ENCODE measurements around the gene PPP4R2. TPM values are rescaled to one million over a fixed set of nuclear protein-coding genes. Genes with fewer than 3 reads are reported as not detected.

Gene PPP4R2
- total and polyA plus RNA-seq, 2 donors (not counting 3 experiments of a cell fraction or from before 2014, with no cell fraction given), result 6.5 to 74.4 TPM

DNA sequence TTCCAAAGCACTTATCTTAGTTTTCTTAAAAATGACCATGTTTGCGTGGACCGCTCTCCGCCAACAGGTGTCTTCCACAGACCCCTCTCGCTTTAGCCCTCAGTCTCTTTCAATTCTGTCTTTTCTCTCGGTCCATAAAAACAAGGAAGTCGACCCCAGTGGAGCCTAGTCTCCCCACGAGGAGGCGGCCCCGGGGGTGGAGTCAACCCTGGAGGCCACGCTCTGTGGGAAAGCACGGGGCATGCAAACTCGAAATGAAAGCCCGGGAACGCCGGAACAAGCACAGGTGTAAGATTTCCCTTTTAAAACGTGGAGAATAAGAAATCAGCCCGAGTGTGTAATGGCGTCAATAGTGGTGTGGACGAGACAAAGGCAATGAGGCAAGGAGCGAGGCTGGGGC, 113.9 kb downstream of the PPP4R2 start:
- dilution Hi-C loops (cut with MboI; ENCODE audit: extremely low pct_ligation_motif_present, low sequenced_read_pairs), result no loop called here
- ChIA-PET POLR2A (no interaction called here), CTCF (interaction anchor here (1.6 kb wide), 1 partner anchor 9 kb away, joined by 5 read pairs; no protein-coding TSS in a partner anchor)
- no peaks in the 10 kb centered on the region for H3K27me3 ChIP-seq (ENCODE audit: control insufficient read depth in 2 of 2, insufficient read depth in 2 of 2, low read length in 2 of 2)
- H4K20me1 ChIP-seq (replicated peaks; ENCODE audit: control insufficient read depth, extremely low read depth, insufficient read depth, low read length), result no peaks in the 10 kb centered on the region
- no TSS peak for BruUV-seq (replicated peaks)
- H2AFZ ChIP-seq (ENCODE audit: low read depth, low read length), result no peak overlapping the region
- H3K9ac ChIP-seq (replicated peaks; ENCODE audit: extremely low read depth, insufficient read depth, low read length), result no peak overlapping the region
- no peak for DNase-seq (ENCODE audit: low read depth, low spot score)
- H3K79me2 ChIP-seq (ENCODE audit: control insufficient read depth, insufficient read depth, low read length), result no peaks in the 10 kb centered on the region
- no peaks in the 10 kb centered on the region for H3K36me3 ChIP-seq (ENCODE audit: control insufficient read depth in 2 of 2, extremely low read depth in 1 of 2, insufficient read depth in 2 of 2, low read length in 2 of 2)
- H3K4me2 ChIP-seq (ENCODE audit: insufficient read depth, low read length), result no peak overlapping the region
- intact Hi-C loops (cut with micrococcal nuclease), result no loop called here
- H3K9me3 ChIP-seq (replicated peaks; ENCODE audit: control insufficient read depth, insufficient read depth, low read length), result no peaks in the 10 kb centered on the region
- FAIRE-seq, result peak; percentile 100
- no peaks in the 10 kb centered on the region for H3K4me1 ChIP-seq (ENCODE audit: control insufficient read depth, extremely low read depth, insufficient read depth, low read length)
- H3K9me1 ChIP-seq (replicated peaks; ENCODE audit: control insufficient read depth, extremely low read depth, insufficient read depth, low read length), result no peaks in the 10 kb centered on the region
- TF ChIP-seq GATA2 (IDR thresholded peaks at IDR 0.05; ENCODE audit: insufficient read depth, insufficient read length, low read depth, low read length) (no peak), MYC (IDR thresholded peaks at IDR 0.05; ENCODE audit: low read depth, low read length) (no peak), JUN (IDR thresholded peaks at IDR 0.05; ENCODE audit: borderline replicate concordance, insufficient read depth, insufficient read length, low read depth) (no peak), POLR2A (IDR thresholded peaks at IDR 0.05; ENCODE audit: low read depth, low read length) (no peak), EZH2 (IDR thresholded peaks at IDR 0.05; ENCODE audit: borderline replicate concordance, low read depth, low read length, severe bottlenecking) (no peak), FOS (IDR thresholded peaks at IDR 0.05; ENCODE audit: borderline replicate concordance, insufficient read depth, low read length) (no peak), POLR2AphosphoS5 (IDR thresholded peaks at IDR 0.05; ENCODE audit: insufficient read depth, low read depth, low read length) (no peak)
- TF ChIP-seq, protein P1, sequence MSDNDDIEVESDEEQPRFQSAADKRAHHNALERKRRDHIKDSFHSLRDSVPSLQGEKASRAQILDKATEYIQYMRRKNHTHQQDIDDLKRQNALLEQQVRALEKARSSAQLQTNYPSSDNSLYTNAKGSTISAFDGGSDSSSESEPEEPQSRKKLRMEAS (IDR thresholded peaks at IDR 0.05; ENCODE audit: insufficient read depth, insufficient read length), result no peak
- TF ChIP-seq, protein P2, sequence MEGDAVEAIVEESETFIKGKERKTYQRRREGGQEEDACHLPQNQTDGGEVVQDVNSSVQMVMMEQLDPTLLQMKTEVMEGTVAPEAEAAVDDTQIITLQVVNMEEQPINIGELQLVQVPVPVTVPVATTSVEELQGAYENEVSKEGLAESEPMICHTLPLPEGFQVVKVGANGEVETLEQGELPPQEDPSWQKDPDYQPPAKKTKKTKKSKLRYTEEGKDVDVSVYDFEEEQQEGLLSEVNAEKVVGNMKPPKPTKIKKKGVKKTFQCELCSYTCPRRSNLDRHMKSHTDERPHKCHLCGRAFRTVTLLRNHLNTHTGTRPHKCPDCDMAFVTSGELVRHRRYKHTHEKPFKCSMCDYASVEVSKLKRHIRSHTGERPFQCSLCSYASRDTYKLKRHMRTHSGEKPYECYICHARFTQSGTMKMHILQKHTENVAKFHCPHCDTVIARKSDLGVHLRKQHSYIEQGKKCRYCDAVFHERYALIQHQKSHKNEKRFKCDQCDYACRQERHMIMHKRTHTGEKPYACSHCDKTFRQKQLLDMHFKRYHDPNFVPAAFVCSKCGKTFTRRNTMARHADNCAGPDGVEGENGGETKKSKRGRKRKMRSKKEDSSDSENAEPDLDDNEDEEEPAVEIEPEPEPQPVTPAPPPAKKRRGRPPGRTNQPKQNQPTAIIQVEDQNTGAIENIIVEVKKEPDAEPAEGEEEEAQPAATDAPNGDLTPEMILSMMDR (IDR thresholded peaks at IDR 0.05; ENCODE audit: extremely low read depth in 1 of 2, insufficient read depth in 1 of 2, low read depth in 1 of 2, low read length in 2 of 2), result no peak
- H3K4me3 ChIP-seq (replicated peaks in 1 of 3; ENCODE audit: insufficient read depth in 1 of 3, low read depth in 1 of 3, low read length in 3 of 3), result no peak overlapping the region
- no peak overlapping the region for H3K27ac ChIP-seq (ENCODE audit: insufficient read depth, low read depth, low read length)

Data from endothelial cell of umbilical vein (primary cell).